ENCODE data around the gene L3MBTL3.
"Not testable (repeated sequence)": the region's sequence is repeated elsewhere in the genome, so short reads cannot be mapped to it uniquely, and the experiment has no call there.

Gene L3MBTL3

DNA sequence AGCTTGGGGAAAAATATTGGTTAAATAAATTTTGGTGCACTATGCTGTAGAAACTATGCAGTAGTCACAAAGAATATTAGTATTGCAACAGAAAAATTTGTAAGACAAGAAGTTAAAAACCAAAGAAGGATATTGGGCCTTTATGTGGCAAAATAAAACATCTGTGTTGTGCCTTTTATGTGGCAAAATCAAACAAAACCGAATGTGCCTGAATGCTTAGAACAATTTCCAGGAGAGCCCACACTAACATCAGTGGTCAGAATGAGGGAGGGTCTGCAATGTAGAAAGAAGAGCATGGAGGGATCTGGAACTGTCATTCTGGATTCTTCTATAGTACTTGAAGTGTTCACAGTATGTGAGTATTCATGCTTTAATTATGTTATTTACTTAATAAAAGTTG lies 75.2 kb downstream of the L3MBTL3 start:
- no peak for DNase-seq

DNA sequence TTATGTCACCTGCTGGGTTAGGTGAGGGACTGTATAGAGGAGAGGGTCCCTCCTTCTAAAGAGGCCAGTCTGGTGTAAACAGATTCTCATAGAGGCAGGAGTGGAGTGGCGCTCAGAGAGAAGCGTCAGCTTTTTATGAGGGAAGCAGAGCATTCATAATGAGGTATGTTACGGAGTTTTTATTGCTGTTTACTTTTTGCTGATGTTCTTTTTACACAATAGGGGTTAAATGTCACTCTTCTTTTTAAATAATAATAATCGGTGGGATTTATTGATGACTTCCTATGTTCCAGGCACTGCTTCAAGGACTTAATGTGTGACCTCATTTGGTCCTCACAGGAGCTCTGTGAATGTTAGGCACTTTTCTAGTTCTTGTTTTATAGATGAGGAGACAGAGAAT lies 79.9 kb downstream of the L3MBTL3 start:
- DNase-seq = no peak

DNA sequence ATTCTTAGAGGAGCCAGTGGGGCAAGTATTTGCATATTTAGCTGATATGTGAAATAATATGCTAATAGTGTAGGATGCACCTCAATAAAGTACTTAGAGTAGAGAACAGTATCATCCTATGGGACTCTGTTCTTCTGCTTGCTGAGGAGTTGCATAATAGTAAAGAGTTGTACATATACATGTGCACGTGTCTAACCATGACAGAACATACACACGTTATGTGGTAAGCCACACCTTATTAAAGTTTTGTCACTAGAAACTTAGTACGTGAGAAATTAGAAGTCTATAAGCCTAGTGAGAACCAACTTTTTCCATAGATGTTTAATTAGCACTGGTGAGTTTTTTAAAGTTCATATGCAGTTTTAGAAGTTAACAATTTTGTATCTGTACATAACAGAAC lies 80.7 kb downstream of the L3MBTL3 start:
- DNase-seq = no peak

DNA sequence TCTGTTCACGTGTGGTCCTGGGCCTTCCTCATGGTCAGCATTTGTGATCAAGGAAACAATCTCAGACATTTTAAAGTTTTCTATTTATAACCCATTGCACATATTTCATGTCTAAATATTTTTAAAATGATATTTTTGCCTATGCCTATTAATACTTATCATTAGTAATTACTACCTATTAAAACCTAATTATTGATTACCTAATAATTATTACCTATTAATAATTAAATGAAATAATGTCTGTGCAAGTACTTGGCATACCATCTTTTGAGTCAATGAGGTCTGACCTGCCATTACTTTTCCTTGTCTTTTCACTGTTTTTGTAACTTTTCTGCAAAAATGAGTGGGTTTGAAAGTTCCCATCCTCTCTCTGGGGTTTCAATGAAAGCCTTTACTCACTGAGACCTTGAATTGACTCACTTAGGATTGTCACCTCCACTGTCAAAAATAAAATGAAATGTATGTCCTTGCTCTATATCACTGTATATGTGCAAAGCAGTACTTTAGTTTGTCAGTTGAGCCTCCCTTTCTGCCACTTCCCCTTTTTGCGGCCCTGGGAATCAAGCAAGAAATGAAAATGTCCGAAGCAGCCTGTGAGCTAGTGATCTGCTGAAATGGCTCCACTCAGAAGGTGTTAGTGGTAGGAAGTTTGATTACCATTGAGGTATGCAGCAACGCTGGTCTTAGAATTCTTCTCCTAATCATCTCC lies 87.8 kb downstream of the L3MBTL3 start:
- DNase-seq = no peak

DNA sequence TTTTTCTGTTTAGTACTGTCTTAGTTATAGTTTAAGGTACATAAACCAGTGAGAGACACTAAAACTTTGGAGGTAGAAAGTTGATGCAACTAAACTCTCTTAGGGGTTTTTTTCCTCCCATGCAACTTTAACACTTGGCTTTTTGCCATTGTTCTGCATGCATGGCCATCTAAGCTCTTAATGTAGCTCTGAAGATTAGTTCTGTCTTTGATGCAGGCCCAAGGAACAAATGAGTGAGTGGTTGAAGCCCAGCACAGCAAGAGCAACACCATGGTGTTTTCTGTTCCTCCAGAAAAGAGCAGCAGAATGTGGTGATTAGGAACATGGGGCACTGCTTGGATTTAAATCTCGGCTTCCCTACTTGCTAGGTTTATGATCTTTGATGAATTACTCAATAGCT lies 89.3 kb downstream of the L3MBTL3 start:
- DNase-seq = no peak

DNA sequence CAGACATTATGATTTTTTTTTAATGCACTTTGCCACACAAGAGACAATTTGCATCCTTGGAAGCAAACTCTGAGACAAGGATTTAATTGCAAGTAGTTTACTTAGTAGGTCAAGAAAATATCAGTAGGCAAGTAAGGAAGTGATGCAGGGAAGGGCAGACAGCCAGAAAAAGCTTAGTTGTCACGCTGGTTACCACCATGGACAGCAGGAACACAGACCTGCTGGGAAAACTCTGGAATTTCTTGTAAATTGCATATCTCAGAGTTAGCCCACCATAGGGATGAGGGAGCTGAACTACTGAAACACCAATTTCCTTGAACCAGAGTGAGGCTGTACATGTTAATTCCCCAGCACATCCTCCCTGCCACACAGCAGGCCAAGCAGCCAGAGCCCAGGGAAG lies 92.7 kb downstream of the L3MBTL3 start:
- no peak for DNase-seq

DNA sequence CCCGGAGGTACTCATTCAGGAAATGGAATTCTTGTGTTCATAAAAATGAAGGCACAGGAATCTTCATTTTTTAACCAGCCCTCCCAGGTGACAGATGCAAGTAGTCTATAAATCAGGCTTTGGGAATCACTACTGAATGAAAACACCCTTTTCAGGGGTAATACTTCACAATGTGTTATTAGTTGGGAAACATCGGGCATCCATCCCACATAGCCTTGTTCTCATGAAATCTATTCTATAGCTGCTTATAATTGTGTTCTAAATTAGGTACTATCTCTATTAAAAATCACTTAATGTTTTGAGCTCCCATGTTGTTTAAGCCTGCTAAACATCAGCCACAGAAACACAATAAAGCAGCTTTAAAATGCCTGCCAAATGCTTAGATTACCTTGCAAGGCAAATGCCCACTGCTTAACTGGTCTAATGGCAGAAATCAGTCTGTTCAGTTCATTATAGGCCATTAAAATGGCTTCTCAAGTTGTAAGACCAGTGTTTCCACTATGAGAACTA lies 94.9 kb downstream of the L3MBTL3 start:
- DNase-seq = no peak

DNA sequence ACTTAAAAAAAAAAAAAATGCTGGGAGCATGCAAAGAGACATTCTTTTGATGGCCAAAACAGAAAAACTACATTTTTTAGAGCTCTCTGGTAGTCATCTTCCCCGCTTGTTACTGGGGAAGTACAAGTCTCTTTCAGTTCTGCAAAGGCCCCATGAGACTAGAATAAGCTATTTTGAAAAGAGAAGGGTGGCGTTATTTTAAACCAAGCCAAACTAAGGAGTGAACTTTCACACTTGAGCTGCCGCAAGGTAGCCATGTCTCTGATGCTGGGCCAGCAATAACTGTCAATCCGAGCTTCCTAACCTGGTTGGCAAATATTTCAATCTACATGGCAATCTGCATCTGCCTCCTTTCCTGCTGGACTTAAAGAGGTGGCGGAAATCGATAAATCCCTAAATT lies 96.7 kb downstream of the L3MBTL3 start:
- DNase-seq = no peak

DNA sequence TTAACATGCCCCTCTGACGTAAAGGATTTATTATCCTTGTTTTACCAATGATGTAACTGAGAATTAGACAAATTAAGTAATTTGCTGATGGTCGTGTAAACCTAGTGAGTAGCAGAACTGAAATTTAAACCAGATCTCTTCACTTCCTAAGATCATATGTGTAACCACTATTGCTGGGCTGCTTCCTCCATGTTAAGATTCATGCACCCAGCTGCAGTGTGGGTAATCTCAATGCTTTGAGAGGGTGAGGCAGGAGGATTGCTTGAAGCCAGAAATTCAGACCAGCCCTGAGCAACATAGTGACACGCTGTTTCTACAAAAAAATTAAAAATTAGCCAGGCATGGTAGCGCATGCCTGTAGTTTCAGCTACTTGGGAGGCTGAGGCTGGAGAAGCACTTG lies 97.9 kb downstream of the L3MBTL3 start:
- DNase-seq = no peak

DNA sequence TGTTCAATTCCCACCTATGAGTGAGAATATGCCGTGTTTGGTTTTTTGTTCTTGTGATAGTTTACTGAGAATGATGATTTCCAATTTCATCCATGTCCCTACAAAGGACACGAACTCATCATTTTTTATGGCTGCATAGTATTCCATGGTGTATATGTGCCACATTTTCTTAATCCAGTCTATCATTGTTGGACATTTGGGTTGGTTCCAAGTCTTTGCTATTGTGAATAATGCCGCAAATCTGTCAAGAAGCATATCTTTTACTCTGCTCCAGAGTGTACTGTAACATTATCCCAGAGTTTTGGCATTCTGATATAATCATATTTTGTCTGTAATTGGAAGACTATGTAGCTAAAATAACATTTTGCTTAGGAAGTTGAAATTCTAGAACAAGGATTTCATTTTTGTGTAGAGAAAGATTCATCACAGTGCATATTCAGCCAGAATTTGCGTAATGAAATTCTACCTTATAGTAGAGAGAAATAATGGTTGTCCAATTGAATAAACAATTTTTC lies 98.9 kb downstream of the L3MBTL3 start:
- not testable (repeated sequence) for DNase-seq

DNA sequence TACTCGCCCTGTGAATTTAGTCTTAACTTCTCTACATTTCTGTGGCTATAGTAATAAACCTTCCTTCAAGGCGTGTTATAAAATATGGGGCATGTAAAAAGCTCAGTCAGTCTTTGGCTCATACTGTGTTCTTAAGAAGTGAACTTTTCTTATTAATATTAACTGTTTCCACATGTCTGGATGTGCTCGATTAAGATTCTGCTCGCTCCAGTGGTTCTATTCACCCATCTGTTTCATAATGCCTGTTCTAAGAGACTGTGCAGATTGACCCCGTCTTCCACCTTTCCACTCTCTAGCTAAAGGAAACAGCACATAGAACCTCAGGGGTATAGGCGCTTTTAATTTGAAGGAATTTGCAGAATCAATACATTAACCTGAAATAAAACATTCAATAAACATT lies 99.9 kb downstream of the L3MBTL3 start:
- DNase-seq = no peak

DNA sequence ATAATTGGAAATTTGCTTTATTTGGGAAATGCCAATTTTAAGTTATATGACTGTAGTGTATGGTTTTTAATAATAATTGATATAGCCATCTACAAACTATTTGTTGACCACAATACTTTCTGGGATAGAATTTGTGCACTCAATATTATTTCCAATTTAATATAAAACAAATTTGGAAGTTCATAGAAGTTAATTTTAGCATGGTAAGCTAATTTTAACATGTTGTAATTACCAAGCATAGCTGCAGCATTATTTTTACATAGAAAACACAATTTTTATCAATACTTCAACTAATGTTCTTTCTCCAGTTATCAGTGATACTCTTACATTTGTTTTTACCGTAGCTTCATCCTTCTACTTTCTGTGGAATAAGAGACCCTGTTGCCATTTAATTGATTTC lies 100.8 kb downstream of the L3MBTL3 start:
- DNase-seq = no peak

DNA sequence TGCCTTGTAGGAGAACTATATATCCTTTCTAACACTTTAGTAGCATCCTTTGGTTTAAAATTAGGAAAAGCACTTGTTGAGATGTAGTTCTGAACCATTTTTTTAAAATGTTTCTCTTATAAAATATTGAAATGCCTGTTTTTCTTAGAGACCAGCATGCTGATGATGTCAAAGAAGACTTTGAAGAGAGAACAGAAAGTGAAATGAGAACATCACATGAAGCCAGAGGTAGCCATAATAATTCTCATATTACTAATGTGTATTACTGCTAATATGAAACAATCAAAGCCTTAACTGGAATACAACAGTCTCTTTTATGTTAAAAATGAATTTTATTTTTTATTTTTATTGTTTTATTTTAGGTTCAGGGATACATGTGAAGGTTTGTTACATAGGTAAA lies 102.3 kb downstream of the L3MBTL3 start:
- no peak for DNase-seq

DNA sequence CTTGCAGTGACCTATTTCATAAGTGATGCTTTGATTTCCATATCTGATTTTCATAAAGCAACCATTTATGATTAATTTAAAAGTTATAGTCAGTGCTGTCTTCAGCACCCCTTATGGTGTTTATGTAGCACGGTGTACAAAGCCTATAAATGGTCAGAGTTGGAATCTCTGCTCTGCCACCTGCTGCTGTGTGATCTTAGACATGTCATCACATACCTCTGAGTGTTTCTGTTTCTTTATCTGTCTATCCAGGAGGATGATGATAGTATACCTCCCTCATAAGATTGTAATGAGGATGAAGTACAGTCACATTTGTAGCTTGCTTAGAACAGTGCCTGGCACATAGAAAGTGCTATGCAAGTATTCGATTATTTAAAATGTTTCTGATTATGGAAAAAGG lies 103.9 kb downstream of the L3MBTL3 start:
- DNase-seq = no peak

DNA sequence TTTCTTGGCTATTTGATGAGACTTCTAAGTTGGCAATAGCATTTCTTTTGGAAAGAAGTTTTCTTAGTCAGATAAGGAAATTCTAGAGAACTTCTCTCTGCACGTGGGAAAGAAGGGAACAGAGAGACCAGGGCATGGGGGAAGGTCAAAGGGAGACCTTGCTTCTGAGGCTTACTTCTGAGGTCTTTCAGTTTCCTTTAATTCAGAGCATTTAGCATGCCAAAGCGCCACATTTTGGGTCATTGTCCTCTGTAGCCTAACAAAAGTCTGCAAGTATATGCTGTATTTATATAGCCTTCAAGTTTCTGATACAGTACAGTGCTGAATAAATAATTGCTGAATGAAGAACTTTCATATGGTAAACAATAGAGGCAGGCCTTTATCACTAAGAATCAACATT lies 108.8 kb downstream of the L3MBTL3 start:
- no peak for DNase-seq

DNA sequence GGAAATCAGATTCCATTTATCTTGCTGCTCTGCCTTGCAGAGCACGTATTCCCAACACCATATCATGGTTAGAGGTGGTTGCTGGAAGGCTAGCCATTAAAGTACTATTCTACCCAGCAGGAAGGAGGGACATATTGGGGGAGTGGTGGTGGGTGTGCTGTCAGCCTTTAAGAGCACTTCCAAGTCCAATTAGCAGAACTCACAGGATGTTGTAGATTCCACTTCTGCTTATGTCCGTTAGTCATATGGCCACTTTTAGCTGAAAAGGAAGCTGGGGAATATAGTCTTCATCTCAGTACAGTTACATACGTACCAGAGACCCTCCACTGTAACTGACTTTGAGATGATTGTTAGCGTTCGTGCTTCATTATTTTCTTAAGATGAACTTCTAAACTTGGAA lies 109.9 kb downstream of the L3MBTL3 start:
- DNase-seq = no peak

DNA sequence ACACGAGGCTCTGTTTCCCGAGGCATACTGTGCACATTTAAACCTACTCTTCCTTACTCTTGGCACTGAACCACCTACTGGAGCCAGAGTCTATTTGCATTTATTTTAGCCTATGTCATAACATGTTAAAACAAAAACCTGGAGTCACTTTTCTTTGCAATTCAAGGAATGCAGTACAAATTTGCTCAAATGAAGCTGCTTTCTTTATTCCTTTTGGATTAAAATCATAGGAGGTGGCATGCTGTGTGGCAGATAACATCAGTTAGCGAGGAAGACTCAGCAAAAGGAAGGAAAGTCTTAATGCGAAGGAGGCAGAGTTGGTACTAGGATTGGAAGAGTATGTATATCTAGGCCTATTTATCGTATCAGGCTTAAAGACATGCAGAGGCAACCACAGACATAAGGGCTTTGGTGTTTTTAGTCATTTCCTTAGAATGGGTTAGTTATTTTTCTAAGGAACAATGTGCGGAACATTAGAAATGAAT lies 111.4 kb downstream of the L3MBTL3 start:
- DNase-seq = no peak

DNA sequence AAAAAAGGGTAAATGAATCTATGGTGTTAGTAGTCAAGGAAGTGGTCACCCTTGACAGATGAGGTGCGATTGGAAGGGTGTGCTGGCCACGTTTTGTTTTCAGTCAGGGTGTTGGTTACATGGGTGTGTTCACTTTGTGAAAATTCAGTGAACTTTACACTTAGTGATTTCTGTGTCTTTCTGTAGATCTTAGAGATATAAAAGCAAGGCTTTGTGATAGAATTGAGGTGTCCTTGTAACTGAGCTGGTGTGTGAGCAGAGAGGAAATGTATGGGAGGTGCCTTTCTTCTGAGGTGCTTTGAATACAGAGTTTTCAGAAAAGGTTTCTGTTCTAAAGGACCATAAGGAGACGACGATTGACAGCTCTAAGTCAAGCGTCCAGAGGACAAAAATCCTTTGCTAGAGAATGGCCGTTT lies 113.9 kb downstream of the L3MBTL3 start:
- DNase-seq = no peak

DNA sequence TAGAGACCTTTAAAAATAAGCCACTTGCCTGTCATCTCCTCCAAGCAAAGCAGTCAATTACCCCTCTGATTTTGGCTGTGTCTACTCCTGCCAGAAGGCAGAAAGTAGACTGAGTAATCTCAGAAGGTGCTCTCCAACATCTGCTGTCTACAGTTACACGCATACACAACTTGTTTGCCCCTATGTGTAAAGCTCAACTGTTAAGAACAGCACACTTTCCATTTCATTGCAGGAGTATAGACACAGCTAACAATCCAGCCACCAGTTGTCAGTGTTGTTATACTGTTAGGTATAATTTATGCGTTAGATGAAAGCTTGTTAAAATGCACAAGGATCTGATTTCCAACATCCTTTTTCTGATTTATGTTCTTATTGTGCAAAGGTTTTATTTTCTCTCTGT lies 116.2 kb downstream of the L3MBTL3 start:
- no peak for DNase-seq

DNA sequence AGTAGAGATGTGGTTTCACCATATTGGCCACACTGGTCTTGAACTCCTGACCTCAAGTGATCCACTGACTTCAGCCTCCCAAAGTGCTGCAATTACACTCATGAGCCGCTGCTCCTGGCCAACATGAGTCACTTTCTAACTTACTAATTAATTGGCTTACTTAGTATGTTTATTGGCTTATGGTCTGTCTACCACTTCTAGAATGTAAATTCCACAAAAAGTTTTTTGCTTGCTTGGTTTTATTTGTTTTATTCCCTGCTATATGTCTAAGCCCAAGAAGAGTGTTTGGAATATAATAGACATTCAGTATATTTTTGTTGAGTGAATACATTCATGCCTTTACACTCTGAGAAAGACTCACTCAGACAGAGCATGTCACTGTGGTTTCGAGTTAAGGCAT lies 118.4 kb downstream of the L3MBTL3 start:
- no peak for DNase-seq

DNA sequence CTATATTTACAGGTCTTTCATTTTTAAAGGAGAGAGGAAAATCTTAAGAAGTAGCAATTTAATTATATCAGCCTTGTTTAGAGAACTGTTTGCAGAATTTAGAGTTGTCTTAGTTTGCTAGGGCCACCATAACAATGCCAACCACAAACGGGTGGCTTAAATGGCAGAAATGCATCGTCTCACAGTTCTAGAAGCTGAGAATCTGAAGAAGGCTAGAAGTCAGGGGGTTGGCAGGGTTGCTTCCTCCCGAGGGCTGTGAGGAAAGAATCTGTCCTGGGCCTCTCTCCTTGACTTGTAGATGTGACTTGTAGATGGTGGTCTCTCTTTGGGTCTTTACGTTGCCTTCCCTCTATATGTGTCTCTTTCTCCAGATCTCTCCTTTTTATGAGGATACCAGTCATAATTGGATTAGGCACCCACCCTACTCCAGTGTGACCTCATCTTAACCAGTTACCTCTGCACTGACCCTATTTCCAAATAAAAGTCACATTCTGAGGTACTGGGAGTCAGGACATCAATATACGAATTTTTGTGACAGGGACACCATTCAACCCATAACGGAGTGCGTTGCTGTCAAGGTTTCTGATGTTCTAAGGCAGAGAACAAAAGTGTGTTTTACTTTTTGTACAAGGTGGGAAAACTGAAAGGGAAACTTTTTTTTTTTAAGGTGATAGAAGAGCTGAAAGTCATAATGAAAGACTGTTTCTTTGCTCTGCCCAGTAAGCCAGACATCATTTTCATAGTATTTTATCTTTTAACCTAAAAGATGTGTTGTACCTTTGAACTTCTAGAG lies 119.9 kb downstream of the L3MBTL3 start:
- no peak for DNase-seq

DNA sequence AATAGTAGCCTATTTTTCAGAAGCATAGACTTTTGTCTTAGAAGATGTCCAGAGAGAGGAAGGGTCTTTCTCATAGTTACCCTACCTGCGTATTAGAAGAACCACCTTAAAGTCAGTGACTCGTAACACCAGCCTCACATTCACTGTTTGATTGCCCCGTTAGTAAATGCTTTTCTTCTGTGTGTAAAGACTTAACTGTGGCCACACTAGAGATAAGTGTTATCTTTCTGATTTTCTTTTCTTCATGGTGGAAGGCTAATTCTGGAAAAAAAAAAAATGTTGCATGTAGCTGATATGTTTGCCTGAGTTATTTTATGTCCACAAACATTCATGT lies 120.5 kb downstream of the L3MBTL3 start:
- DNase-seq = no peak

DNA sequence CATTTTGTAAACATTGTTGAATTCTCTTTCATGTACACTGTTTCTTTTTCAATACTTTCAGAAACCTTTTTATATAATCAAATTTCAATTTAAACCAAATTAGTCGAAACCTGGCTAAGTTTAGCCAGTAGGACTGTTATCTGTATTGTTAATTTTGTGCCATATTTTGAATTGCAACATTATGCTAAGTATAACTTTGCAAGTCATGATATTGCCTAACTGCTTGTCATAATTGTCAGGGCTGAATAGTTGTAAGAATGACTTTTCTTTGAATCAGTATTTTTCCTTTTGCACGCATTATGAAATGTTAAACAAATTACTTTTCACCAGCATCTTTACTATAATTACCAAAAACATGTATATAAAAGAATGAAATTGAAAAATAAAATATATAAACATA lies 121.7 kb downstream of the L3MBTL3 start:
- DNase-seq = no peak

DNA sequence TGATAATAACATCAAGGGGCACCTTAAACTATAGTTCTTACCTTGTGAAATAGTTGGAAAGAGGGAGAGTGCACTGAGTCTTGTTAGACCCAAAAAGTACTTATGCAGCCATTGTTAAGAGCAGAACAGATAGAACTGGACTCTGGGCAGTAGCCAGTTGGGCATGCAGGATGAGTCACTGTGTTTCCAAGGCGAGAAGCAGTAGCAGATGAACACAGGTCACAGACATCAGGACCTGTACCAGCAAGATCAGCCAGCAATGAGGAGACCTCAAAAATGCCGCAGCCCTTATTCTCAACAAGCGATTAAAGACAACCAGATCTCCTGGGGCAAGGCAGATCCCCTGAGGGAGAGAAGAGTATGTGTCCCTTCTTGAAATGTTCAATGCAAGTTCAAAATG lies 125.3 kb downstream of the L3MBTL3 start:
- no peak for DNase-seq

Data from NCI-H526 treated with DMSO at 0.1 percent for 48 hours (cell line).